Measurements from ENCODE around the gene EEF1G. TPM values are rescaled to one million over a fixed set of nuclear protein-coding genes. Genes with fewer than 3 reads are reported as not detected.

Gene EEF1G
- total and polyA plus RNA-seq, 2 of the 13 experiments (the other 11 are each of a cell fraction or from before 2014, with no cell fraction given): 1,787 to 2,144 TPM

- no peak for TF ChIP-seq PRDM15 (CRISPR knock-in tag; IDR thresholded peaks at IDR 0.05)
- no peak for TF ChIP-seq ISX (CRISPR knock-in tag; conservative IDR thresholded peaks at IDR 0.05)
- TF ChIP-seq MXD4 (CRISPR knock-in tag; IDR thresholded peaks at IDR 0.05): no peak
- no peak for TF ChIP-seq KMT2B (CRISPR knock-in tag; IDR thresholded peaks at IDR 0.05)
- TF ChIP-seq CSRNP1 (CRISPR knock-in tag; IDR thresholded peaks at IDR 0.05): no peak
Measured at GRCh38 chr11:62603072-62603408, 29.3 kb upstream of the EEF1G start (continued).

GRCh38 chr11:62602141-62603071 lies 28.7 kb upstream of the EEF1G start:
- 95% methylated on average over 84 of the region's 96 CpGs for WGBS (ENCODE audit: low lambda C conversion rate)
- FAIRE-seq (no peak), DNase-seq (ENCODE audit: low spot score) (no peak), ATAC-seq (peak; percentile 1; the same call in 2 of the 3 replicates)
- Histone ChIP-seq H3K4me3 (replicated peaks in 1 of 3; ENCODE audit: insufficient read depth in 1 of 3, low read depth in 2 of 3, low read length in 3 of 3) (peak overlapping the region in 1 of 3 experiments; percentile 94; a peak in 1 of 6 replicates), H3K36me3 (replicated peaks in 1 of 2; ENCODE audit: control insufficient read depth in 1 of 2, insufficient read depth in 2 of 2, low read length in 2 of 2) (peaks cover 7 to 15% of the 10 kb centered on the region in 2 experiments; a peak in 4 of 5 replicates), H3K4me1 (ENCODE audit: insufficient read depth, low read length) (peaks cover 51% of the 10 kb centered on the region), H3K9me3 (ENCODE audit: low read length) (no peaks in the 10 kb centered on the region), H3K9ac (ENCODE audit: insufficient read depth, low read depth, low read length) (peak overlapping the region; percentile 10; the same call in 1 of the 2 replicates), H4K20me1 (ENCODE audit: insufficient read depth, low read length) (no peaks in the 10 kb centered on the region), H3K27ac (ENCODE audit: extremely low read length, insufficient read depth, low read length) (peak overlapping the region; percentile 34), H3K79me2 (ENCODE audit: insufficient read depth, low read length) (peaks cover 33% of the 10 kb centered on the region), H3K27me3 (ENCODE audit: control insufficient read depth in 1 of 2, insufficient read depth in 2 of 2, low read length in 2 of 2) (no peaks in the 10 kb centered on the region; a peak in 1 of 5 replicates), H3K4me2 (ENCODE audit: low read depth, low read length) (peak overlapping the region; percentile 50), H2AFZ (ENCODE audit: low read length) (no peak overlapping the region)
- in situ Hi-C loops (cut with HindIII; ENCODE audit: extremely low pct_ligation_motif_present, low pct_unique_long_range_greater_than_20kb) (no loop called here), intact Hi-C loops (cut with micrococcal nuclease; ENCODE audit: unreplicated experiment) (no loop called here)
- BruUV-seq (replicated peaks): no TSS peak
- POLR2A ChIA-PET: interaction anchor here (0.7 to 3.8 kb wide), 20 partner anchors 9 to 279 kb away, joined by 3 to 137 read pairs (median 6); partner anchors contain the start of genes AHNAK, B3GAT3, C11orf98 and CSKMT
- CTCF ChIA-PET (ENCODE audit: low intra/inter-chr PET ratio, low total read pairs): no interaction called here
- TF ChIP-seq RARG (CRISPR knock-in tag; IDR thresholded peaks at IDR 0.05; ENCODE audit: low read depth) (no peak), ZNF263 (CRISPR knock-in tag; IDR thresholded peaks at IDR 0.05) (no peak), SP140L (CRISPR knock-in tag; IDR thresholded peaks at IDR 0.05; ENCODE audit: borderline replicate concordance) (no peak), DR1 (CRISPR knock-in tag; IDR thresholded peaks at IDR 0.05) (no peak), TFDP1 (CRISPR knock-in tag; IDR thresholded peaks at IDR 0.05; ENCODE audit: borderline replicate concordance) (no peak), FOSL2 (CRISPR knock-in tag; IDR thresholded peaks at IDR 0.05) (no peak), ZSCAN5A (CRISPR knock-in tag; IDR thresholded peaks at IDR 0.05; ENCODE audit: borderline replicate concordance) (no peak), MTA1 (CRISPR knock-in tag; IDR thresholded peaks at IDR 0.05; ENCODE audit: borderline replicate concordance) (no peak), RBFOX2 (IDR thresholded peaks at IDR 0.05; ENCODE audit: low read depth, low read length) (0 out of 2 replicates have a peak, but pooled peaks have one; percentile 28)

Measured in HepG2 (cell line).